MG63 (cell line): ENCODE measurements around the gene DNALI1. TPM values are rescaled to one million over a fixed set of nuclear protein-coding genes. Genes with fewer than 3 reads are reported as not detected.
"Not testable (repeated sequence)": the region's sequence is repeated elsewhere in the genome, so short reads cannot be mapped to it uniquely, and the experiment has no call there.

Experiments used
- DNase-seq: peaks from one replicate; pipeline ENCODE4 v3.0.0-alpha.2; 2020
- H3K27me3 ChIP-seq: fragments of 250-450 bp; sonication (Bioruptor Pico); 2 replicates; pipeline ENCODE4 v1.5.1; 2020; ENCODE audit warnings: mild to moderate bottlenecking, moderate library complexity
- H3K36me3 ChIP-seq: fragments of 250-450 bp; sonication (Bioruptor Pico); 2 replicates; pipeline ENCODE4 v1.5.1; 2020; ENCODE audit warnings: mild to moderate bottlenecking, moderate library complexity
- H3K4me3 ChIP-seq: fragments of 250-450 bp; sonication (Bioruptor Pico); 2 replicates; pipeline ENCODE4 v1.5.1; 2020; ENCODE audit warnings: mild to moderate bottlenecking, moderate library complexity
- H3K9me3 ChIP-seq: fragments of 250-450 bp; sonication (Bioruptor Pico); 2 replicates; pipeline ENCODE4 v1.5.1; 2020; ENCODE audit warnings: mild to moderate bottlenecking, moderate library complexity
- total RNA-seq: library from RNA; depleted of rRNA; stranded (reverse); fragments of >200 nt; shearing (Covaris generic); gene quantifications from 2 replicates; pipeline ENCODE4 v1.2.3, GENCODE V29; 2014; ENCODE audit warnings: low replicate concordance

Gene DNALI1
- total RNA-seq, 1 experiment from 2014 or later, result not detected

GRCh38 chr1:37544530-37544929 is 12.2 kb upstream of the DNALI1 start:
- Histone ChIP-seq H3K4me3 (no peak overlapping the region), H3K9me3 (no peaks in the 10 kb centered on the region), H3K36me3 (peaks cover 55% of the 10 kb centered on the region), H3K27me3 (no peaks in the 10 kb centered on the region)
- DNase-seq, result no peak

DNA sequence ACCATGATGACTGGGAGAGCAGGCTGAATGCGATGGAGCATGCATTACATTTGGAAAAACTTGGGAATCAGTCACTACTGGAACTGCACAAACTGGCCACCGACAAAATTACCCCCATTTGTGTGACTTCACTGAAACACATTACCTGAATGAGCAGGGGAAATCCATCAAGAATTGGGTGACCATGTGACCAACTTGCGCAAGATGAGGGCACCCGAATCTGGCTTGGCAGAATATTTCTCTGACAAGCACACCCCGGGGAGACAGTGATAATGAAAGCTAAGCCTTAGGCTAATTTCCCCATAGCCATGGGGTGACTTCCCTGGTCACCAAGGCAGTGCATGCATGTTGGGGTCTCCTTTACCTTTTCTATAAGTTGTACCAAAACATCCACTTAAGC is 11.7 kb upstream of the DNALI1 start:
- H3K9me3 ChIP-seq, result no peaks in the 10 kb centered on the region
- H3K36me3 ChIP-seq, result peaks cover 55% of the 10 kb centered on the region
- DNase-seq, result no peak
- H3K27me3 ChIP-seq, result no peaks in the 10 kb centered on the region
- no peak overlapping the region for H3K4me3 ChIP-seq

- H3K4me3 ChIP-seq, result no peak overlapping the region
- DNase-seq, result no peak
- H3K36me3 ChIP-seq, result peaks cover 62% of the 10 kb centered on the region
These were observed 7.4 kb upstream of the DNALI1 start for GRCh38 chr1:37549341-37549740.

DNA sequence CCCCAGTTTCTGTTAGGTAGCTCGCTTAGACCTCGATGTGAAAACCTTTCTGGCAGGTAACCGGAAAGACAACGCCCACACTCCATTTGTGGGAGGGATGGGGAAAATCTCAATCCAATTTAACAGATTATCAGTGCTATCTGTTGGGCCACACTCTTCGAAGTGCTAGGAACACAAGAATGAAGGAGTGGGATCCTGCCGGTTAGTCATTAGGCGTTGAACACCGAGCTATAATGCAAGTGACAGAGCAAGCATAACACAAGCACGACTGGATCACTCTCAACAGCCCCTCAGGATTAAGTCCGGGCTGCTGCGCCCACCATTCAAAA is 3.2 kb upstream of the DNALI1 start:
- no peak for DNase-seq
- H3K4me3 ChIP-seq, result peak overlapping the region; percentile 99
- peaks cover 4% of the 10 kb centered on the region for H3K9me3 ChIP-seq
- H3K36me3 ChIP-seq, result peaks cover 40% of the 10 kb centered on the region
- H3K27me3 ChIP-seq, result no peaks in the 10 kb centered on the region

More at GRCh38 chr1:37549341-37549740, 7.4 kb upstream of the DNALI1 start:
- no peaks in the 10 kb centered on the region for H3K27me3 ChIP-seq
- H3K9me3 ChIP-seq, result peaks cover under 1% of the 10 kb centered on the region; the same call in 1 of the 2 replicates

DNA sequence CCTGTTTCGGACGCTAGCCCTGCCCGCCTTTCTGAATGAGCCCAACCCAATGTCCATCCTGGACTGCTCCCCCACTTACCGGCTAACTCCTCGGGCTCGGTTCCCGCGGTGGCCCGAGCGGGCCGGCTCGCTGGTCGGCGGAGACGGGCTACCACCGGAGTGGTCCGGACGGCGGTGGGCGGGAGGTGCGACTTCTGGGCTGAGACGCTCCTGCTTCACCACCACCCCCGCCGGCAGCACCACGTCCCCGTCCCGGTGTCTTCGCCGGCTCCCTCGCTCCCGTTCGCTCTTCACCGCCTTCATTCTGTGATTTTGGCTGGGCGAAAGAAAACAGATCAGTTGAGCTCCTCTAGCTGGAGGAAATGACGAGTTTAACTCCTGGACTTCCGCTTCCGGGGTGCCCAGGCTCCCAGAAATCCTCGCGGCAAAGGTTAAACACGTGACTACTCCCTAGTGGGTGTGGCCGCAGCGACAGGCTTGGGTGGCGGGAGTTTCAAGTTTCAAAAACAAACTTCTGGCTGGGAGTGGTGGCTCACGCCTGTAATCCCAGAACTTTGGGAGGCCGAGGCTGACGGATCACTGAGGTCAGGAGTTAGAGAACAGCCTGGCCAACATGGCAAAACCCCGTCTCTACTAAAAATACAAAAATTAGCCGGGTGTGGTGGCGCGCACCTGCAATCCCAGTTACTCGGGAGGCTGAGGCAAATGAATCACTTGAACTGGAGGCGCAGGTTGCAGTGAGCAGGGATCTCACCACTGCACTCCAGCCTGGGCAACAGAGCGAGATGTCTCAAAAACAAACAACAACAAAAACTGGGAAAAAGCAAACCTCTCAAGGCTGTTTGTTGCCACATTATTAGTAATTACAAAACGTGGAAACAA is 2.6 kb upstream of the DNALI1 start, which contains the start of gene SNIP1:
Gene SNIP1, minus strand, starts transcription at position 367 of the 882 bp plus-strand sequence. Its CDS starts 64 bp downstream, at position 303.
- Histone ChIP-seq H3K4me3 (peak within 1 kb of the TSS; percentile 99), H3K27me3 (no peaks in the 10 kb centered on the region), H3K9me3 (peaks cover 4% of the 10 kb centered on the region), H3K36me3 (peaks cover 39% of the 10 kb centered on the region)
- DNase-seq, result peak; percentile 90

DNA sequence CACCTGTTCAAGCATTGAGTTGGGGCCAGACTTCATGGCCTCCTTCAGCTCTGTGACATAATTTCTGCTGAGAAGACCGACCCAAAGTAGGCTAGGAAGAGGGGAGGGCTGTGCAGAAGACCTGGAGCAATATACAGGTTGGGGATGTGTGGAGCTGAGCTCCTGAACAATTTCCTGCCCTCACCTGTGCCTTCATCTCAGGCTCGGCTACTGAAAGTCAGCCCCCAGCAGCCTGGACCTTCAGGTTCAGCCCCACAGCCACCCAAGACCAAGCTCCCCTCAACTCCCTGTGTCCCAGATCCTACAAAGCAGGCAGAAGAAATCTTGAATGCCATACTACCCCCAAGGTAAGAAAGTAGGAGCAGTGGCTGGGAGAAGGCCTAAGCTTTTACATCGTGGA is 662 bp downstream of the DNALI1 start:
- DNase-seq, result no peak
- H3K27me3 ChIP-seq, result no peaks in the 10 kb centered on the region
- no peak overlapping the region for H3K4me3 ChIP-seq

GRCh38 chr1:37558411-37558810 is 1.7 kb downstream of the DNALI1 start:
- no peak overlapping the region for H3K4me3 ChIP-seq
- H3K27me3 ChIP-seq, result no peaks in the 10 kb centered on the region
- DNase-seq, result no peak
- peaks cover 17% of the 10 kb centered on the region for H3K36me3 ChIP-seq
- peaks cover 4% of the 10 kb centered on the region for H3K9me3 ChIP-seq

More for the DNA sequence above, 662 bp downstream of the DNALI1 start:
- H3K9me3 ChIP-seq, result peaks cover 4% of the 10 kb centered on the region
- peaks cover 13% of the 10 kb centered on the region for H3K36me3 ChIP-seq

DNA sequence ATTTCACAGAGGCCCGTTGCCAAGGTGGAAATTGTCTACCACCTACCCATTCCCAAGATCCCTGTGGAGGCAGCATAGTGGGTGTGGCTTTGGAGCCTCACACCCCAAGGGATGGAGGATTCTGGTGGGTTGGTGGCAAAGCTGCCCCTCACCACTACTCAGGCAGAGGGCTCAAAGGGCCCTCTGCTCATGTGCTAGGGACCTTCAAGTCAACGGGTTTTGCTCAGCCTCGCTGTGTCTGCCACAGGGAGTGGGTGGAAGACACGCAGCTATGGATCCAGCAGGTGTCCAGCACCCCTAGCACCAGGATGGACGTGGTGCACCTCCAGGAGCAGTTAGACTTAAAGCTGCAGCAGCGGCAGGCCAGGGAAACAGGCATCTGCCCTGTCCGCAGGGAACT is 2.3 kb downstream of the DNALI1 start:
- DNase-seq, result no peak
- H3K27me3 ChIP-seq, result no peaks in the 10 kb centered on the region
- H3K4me3 ChIP-seq, result no peak overlapping the region
- peaks cover 4% of the 10 kb centered on the region for H3K9me3 ChIP-seq
- peaks cover 15% of the 10 kb centered on the region for H3K36me3 ChIP-seq

DNA sequence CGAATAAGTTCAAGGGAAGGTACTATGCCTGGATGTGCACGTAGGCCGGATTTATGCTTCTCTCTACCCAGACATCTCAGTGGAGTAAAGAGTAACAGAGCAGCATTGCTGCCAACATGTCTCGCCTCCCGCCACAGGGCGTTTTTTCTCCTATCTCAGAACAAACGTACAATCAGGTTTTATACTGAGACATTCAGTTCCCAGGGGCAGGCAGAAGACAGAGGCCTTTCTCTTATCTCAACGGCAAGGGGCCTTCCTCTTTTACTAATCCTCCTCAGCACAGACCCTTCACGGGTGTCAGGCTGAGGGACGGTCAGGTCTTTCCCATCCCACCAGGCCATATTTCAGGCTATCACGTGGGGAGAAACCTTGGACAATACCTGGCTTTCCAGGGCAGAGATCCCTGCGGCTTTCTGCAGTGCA is 3.2 kb downstream of the DNALI1 start:
- DNase-seq, H3K27me3 ChIP-seq, H3K4me3 ChIP-seq, H3K9me3 ChIP-seq: not testable (repeated sequence)
- peaks cover 21% of the 10 kb centered on the region for H3K36me3 ChIP-seq

DNA sequence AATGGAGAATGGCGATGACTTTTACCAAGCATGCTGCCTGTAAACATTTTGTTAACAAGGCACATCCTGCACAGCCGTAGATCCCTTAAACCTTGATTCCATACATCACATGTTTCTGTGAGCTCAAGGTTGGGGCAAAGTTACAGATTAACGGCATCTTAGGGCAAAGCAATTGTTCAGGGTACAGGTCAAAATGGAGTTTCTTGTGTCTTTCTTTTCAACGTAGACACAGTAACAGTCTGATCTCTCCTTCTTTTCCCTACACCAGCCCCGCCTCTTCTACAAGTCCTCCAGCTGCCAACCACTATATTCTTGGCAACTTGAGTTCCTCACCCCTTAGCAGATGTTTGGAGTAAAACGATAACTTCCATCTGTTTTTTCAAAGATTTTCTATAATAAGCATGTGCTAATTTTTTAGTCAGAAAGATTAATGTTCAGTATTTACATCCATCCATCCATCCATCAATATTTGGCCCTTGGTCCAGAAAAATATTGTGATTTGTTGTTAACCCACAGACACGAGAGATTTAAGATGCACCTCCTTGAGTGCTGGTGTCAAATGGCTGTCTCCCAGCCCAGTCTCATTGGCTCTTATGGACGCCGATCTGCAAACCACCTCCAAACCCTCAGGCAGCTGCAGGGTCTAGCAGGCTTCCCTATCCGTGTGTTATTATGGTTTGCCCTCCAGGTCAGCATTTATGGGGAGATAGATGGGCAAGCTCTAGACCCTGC is 3.8 kb downstream of the DNALI1 start:
- H3K4me3 ChIP-seq, result no peak overlapping the region
- no peak for DNase-seq
- H3K36me3 ChIP-seq, result peaks cover 27% of the 10 kb centered on the region
- no peaks in the 10 kb centered on the region for H3K9me3 ChIP-seq
- H3K27me3 ChIP-seq, result no peaks in the 10 kb centered on the region

GRCh38 chr1:37561133-37562132 is 4.7 kb downstream of the DNALI1 start:
- DNase-seq, result peak; percentile 54
- peaks cover 36% of the 10 kb centered on the region for H3K36me3 ChIP-seq
- H3K27me3 ChIP-seq, result no peaks in the 10 kb centered on the region
- H3K4me3 ChIP-seq, result no peak overlapping the region
- H3K9me3 ChIP-seq, result no peaks in the 10 kb centered on the region

GRCh38 chr1:37562984-37563383 is 6.2 kb downstream of the DNALI1 start:
- Histone ChIP-seq H3K27me3 (no peaks in the 10 kb centered on the region), H3K36me3 (peaks cover 52% of the 10 kb centered on the region), H3K9me3 (no peaks in the 10 kb centered on the region), H3K4me3 (no peak overlapping the region)
- no peak for DNase-seq

- H3K27me3 ChIP-seq, result no peaks in the 10 kb centered on the region
- H3K36me3 ChIP-seq, result peaks cover 71% of the 10 kb centered on the region
- DNase-seq, result no peak
- H3K9me3 ChIP-seq, result no peaks in the 10 kb centered on the region
- no peak overlapping the region for H3K4me3 ChIP-seq
These were observed 8.2 kb downstream of the DNALI1 start for GRCh38 chr1:37564892-37565291.

DNA sequence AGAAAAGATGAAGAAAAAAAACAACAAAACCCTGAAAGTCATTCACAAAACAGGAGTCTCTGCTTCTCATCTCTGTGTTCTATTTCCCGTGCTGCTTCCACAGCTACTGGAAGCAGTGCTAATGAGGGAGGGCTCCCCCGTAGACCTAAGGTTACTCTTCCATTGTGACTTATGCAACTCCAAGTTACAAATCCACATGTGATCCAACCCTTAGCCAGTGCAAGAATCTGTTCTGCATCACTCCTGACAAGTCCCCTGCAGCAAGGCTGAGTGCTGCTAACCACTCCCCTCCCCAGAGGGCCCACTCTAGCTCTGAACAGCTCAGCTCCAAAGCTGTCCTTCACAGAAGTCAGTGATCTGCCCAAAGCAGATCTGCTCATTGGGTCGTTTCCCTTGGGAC is 10.3 kb downstream of the DNALI1 start:
- H3K27me3 ChIP-seq, result no peaks in the 10 kb centered on the region
- no peak overlapping the region for H3K4me3 ChIP-seq
- H3K36me3 ChIP-seq, result peaks cover 87% of the 10 kb centered on the region
- H3K9me3 ChIP-seq, result no peaks in the 10 kb centered on the region
- DNase-seq, result no peak

DNA sequence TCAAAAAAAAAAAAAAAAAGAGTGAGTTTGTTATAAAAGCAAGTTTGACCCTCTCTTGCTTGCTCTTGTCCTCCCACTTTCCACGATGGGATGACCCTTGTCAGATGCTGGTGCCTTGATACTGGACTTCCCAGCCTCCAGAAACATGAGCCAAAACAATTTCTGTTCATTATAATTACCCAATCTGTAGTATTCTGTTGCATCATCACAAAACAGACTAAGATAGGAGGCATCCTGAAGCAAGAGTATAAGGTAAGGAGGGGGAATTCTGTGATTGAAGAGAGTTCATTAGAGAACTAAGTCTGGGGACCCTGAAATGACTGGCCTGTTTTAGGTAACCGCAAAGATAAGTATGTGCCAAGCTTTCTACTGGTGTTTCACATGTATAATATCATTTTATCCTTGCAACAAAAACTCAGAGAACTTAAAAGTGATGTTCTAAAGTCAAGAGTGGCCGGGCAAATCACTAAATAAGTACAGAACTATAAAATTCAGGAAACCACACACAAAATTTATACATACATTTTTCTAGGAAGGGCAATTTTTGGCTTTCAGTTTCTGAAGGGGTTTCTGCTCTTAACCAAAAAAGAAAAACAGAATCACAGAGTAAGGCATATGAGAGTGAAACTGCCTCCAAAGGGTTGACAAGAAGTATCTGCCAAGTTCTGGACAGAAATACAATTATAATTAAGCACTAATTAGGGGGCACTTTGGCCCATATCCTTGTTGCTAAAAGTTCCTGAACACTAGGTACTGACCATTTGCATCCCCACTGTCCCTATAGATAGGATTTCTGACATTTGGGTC is 14.0 kb downstream of the DNALI1 start:
- Histone ChIP-seq H3K27me3 (no peaks in the 10 kb centered on the region), H3K9me3 (no peaks in the 10 kb centered on the region), H3K4me3 (no peak overlapping the region), H3K36me3 (peaks cover 94% of the 10 kb centered on the region)
- DNase-seq, result no peak
